GM18867 (cell line): ENCODE results near the gene TRIM3.
A peak's percentile ranks its signal among the peaks of the same experiment; 100 is the strongest.
"Not testable (repeated sequence)": the region's sequence is repeated elsewhere in the genome, so short reads cannot be mapped to it uniquely, and the experiment has no call there.

Experiments
- ATAC-seq: cut with Tn5 transposase; IDR thresholded peaks from one replicate; pipeline ENCODE4 v1.9.1; 2021; ENCODE audit warnings: mild to moderate bottlenecking, moderate library complexity; ENCODE audit not compliant: unreplicated experiment

The TRIM3 gene

DNA sequence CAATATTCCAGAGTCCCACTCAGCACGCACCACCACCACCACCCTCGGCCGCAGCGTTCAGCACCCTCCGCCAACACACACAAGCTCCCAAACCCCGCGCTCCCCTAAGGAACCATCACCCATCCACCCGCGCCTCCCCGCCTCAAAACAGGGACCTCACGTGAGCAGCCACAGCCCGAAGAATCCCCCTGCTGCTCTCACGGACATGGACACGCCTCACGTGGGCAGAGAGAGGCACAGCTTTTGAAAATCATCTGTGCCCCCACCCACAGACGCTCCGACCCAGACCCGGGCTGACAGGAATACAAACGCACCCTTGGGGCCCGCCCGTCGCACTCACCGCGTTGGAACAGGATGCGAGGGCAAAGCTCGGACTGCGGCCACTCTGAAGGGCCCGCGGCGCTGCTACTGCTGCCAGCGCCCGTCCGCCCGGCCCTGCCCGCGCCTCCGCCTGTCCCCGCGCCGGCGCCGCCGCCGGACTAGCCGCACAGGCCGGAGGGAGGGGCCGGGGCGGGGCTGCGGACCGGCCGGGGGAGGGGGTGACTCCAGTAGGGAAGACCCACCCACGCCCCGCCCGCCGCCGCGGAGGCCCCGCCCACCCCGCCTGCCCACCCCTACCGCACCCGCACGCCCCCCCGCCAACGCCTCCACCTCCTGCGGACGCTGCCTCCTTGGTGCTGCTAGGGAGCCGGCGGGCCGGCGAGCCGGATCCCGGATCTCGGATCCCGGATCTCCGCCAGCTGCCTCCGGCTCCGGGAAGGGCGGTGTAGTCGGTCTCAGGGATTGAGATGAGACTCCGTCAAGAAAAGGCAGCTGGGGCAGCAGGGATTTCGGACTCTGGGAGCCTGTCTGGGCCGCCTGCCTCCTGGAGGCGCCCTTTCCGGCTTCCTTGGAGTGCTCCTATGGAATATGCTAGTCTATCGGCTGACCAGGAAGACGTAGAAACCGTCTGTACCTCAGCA lies at the start of gene TRIM3:
Gene TRIM3 (minus strand): TSS at position 491 of the 962 bp plus-strand sequence. CDS start 8,246 bp downstream, outside the sequence.
- peak; percentile 76 for ATAC-seq

DNA sequence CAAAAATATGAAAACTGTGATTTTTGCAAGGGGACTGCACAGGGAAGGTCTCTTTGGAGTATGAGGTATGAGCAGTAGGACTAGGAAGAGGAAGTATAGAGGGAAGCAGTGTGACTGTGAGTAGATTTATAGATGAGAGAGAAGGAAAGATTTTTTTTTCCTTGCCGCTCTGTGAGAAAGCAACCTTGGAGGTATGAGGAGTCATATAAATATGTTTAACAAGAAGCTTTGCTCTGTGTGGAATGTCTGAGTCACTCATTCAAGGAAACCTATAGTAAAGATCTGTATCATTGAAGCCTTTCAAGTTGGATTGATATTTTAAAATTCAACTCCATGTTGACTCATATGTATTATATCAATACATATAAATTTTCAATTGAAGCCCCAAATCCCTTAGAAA lies 49.5 kb upstream of the TRIM3 start:
- ATAC-seq = no peak

DNA sequence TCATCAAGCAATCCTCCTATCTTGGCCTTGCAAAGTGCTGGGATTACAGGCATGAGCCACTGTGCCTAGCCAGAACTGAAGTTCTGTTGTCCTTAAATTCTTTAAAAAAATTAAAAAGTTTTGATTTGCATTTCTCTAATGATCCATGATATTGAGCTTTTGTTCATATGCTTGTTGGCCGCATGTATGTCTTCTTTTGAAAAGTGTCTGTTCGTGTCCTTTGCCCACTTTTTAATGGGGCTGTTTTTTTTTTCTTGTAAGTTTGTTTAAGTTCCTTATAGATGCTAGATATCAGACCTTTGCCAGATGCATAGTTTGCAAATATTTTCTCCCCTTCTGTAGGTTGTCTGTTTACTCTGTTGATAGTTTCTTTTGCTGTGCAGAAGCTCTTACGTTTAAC lies 48.2 kb upstream of the TRIM3 start:
- ATAC-seq = not testable (repeated sequence)

DNA sequence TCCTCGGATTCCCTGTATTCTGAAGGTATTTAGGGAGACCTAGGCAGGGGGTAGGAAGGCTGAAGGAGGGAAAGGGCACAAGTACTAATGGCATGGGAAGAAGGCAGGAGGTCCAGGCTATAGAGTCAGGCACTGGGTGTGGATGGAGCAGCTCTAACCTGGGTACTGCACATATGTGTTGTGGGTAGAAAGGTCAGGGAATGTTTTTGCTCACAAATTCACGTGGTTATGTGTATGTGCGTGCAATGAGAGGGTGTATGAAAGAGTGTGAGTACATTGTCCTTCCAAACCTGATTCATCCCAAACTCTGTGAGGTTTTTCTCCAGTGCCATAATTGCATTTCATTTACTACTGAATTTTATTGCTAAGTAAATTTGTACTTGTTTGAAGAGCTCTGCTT lies 46.5 kb upstream of the TRIM3 start:
- ATAC-seq = no peak

DNA sequence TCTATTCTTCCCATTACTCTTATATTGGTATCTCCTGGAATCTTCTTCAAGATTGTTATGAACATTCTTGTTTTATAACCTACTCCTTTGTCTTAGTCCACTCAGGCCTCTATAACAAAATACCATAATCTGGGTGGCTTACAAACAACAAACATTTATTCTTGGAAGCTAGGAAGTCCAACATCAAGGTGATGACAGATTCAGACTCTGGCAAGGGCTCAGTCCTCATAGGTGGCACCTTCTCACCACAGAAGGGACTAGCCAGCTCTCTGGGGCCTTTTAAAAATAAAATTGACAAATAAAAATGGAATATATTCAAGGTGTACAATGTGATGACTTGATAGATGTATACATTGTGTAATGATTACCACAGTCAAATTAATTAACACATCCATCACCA lies 43.1 kb upstream of the TRIM3 start:
- no peak for ATAC-seq

DNA sequence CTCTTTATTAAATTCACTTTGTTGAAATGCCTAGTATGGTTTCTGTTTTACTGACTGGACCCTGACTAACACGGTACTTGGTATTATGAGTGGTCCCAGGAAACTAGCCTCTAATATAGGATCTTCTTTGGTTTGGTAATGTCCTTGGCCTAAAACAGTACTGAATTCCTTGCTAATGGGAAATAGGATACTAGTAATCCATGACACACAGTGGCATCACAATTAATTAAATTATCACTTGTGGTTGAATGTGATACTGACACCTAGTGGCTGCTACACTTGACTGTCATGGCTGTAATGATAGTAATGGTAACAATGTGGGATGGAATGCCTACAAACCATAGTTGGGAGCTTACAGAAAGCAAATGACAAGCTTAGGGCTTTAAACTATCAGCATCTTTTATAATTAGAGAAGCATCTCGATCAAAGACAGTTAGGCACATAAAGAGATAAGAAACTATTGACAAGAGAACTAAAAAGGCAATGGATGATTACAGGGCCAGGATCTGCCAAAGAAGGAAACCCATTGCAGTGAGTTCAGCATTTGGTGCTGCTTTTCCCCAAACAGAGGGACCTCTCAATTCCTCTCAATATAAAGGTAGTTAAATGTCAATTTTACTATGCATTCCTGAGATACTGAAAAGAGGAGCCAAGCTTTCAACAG lies 32.0 kb upstream of the TRIM3 start:
- no peak for ATAC-seq

DNA sequence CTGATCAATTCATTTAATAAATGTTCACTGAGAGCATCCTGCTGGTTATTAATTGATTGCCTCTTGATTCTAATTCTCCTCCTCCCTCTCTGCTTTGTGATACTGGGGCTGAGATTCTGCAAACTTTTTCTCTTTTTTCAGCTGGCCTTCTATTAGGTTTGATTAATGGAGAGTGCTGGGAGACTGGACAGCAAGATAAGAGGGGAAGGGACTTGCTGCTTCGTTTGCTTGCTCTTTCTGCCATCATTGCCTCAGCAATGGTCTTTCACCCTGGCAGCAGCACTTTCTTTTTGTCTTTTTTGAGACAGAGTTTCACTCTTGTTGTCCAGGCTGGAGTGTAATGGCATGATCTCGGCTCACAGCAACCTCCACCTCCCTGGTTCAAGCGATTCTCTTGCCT lies 30.4 kb upstream of the TRIM3 start:
- no peak for ATAC-seq

DNA sequence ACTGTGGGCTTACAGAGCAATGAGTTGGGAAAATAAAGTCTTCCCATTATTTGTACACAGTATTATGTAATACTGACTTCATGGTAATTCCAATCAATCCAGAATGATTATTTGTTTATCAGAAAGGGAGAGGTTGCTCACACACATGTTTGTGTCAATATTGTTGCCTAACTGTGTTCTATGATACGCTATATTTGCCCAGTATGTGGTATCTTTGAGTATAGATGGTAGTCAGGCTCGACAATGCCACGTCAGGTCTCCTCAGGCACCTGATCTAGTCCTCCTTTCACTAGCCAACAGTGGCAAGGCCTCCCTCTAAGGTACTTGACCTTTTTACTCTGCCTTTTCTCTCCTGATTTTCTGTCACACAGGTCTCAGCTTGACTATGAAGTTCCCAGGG lies 28.6 kb upstream of the TRIM3 start:
- ATAC-seq = no peak

DNA sequence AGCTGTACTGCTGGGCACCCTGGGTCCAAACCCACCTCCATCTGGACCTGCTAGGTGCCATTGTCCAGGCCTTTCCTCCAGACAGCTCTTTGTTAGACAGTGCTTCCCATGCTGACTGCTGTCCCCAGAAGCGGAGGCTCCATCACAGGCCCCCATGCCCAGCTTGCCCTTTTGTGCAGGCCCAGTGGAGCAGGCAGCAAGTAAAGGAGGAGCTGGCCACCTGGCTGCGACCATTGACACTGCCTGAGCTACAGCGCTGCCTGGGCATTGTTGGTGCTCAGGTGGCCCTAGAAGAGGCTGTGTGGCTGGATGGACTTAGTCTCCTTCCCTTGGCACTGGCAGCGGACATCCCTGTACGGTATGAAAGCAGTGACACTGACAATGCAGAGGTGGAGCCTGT lies 24.8 kb upstream of the TRIM3 start:
- ATAC-seq = no peak

DNA sequence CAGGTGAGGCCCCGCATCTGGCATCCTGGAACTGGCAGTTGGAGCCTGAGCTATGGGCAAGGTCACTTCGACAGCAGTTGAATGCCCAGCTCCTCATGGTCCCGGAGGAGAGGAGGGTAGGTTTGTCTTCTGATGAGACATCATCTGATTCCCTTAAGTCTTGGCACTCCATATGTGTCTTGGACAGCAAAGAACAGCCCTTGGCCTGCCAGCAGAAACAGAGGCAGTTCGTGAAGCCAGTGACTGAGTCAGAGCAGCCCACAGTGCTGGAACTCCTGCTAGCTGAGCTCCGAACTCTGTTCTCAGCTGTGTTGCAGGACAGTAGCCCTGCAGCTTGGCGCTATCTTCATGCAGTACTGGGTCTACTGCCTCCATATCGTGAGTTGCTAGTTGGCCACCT lies 24.4 kb upstream of the TRIM3 start:
- ATAC-seq = no peak

DNA sequence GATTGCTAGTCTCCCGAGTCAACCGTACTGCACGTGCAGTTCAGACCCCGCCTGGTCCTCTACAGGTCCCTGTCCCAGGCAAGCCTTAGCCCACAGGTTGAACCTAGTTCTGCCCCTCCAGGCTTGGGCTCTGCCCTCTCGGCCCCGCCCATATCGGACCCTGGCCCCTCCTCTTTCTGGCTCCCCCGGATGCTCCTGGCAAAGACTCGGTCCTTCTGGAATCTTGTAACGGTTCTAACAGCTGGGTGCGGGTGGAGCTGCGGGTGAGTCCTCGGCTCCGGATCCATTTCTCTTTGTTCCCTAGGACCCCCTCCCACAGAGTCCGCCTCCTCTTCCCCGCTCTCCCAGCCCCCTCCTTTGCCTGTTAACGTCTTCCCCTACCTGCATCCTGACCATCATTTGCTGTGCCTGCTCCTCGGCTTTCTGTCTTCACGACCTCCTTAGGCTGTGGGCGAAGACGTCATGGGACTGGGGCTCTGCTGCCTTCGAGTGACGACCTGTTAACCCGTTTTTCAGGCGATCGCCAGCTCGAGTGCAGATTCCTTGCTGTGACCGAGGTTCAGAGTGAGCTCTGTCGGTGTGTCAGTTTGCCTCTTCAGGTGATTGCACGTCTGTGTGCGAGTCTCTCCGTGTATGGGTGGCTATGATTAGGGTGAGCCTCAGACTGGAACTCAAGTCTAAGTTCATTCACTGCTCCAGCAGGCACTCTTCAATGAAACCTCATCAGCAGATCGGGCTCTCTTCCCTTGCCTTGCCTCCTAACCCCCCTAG lies 23.5 kb upstream of the TRIM3 start, which contains the start of gene DNHD1:
Gene DNHD1 (plus strand): TSS at position 212 of the 771 bp plus-strand sequence. CDS start 936 bp downstream, outside the sequence.
- no peak for ATAC-seq

DNA sequence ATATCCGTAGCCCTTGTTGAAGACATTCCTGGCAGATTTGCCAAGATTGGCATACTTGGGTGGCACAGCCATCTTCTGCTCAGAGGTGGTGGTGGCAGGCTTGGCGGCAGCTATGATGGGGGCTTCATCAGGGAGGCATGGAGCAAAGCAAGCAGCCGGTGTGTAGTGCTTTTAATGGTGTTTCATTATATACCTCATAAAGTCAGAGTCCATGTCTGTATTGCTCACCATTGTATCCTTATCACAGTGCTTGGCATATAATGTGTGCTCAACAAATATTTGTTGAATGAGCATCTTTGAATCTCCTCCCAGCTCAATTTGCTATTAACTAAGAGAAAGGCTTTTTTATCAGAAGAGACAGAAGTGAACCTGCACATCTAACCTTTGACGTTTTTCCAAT lies 15.6 kb upstream of the TRIM3 start:
- no peak for ATAC-seq

DNA sequence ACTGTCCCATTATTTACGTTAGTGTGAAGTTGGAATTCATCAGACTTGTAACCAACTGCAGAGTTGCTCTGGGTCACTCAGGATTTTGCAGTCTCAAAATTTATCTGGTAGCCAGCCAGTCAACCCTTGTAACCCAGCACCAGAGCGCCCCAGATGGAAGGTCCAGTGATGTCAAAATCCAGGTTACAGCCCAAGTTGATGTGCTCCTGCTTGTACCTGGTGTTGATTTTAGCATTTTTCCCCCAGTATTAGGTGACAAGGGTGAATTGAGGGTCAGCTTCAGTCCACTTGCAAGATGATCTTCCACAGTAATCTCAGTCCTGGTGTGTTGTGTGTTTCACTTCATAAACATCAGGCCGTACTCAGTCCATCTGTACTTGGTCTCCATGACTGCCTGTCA lies 15.1 kb upstream of the TRIM3 start:
- no peak for ATAC-seq

DNA sequence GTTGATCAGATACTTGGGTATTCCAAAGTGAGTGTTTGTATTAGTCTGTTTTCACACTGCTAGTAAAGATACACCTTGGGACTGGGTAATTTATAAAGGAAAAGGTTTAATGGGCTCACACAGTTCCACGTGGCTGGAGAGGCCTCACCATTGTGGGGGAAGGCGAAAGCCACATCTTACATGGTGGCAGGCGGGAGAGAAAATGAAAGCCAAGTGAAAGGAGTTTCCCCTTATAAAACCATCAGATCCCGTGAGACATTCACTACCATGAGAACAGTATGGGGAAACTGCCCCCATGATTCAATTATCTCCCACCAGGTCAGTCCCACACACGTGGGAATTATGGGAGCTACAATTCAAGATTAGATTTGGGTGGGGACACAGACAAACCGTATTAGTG lies 14.6 kb upstream of the TRIM3 start:
- no peak for ATAC-seq

DNA sequence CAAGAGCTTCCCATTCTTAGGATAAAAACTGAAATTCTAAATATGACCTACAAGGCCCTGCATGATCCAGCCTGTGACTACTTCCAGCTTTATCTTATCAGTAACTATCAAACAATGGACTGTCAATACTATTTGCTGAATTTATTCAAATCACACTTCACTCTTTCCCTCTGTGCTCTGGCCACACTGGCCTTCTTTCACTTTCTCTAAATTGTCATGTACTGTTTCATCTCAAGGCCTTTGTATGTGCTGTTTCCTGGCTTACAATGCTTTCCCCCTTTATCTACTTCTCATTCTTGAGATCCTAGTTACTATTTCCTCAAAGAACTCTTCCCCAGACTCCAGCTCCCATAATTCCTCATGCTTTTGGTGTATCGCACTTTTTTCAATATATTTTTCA lies 13.2 kb upstream of the TRIM3 start:
- ATAC-seq = no peak

DNA sequence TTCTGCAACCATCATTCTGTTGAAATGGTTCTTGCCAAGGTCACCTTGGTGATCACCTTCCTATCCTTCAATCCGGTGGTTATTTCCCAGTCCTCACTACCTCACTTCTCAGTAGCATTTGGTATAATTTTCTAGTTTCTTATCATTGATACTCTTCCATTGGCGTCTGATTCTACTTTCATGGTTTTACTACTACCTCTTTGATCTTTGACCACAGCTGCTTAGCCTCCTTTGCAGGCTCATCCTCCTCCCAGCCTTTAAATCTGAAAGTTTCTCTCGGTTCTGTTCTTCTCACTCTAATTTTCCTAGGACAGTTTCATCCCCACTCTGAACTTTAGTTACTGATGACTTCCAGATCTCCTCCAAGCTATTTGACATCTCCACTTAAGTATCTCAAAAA lies 12.5 kb upstream of the TRIM3 start:
- no peak for ATAC-seq

DNA sequence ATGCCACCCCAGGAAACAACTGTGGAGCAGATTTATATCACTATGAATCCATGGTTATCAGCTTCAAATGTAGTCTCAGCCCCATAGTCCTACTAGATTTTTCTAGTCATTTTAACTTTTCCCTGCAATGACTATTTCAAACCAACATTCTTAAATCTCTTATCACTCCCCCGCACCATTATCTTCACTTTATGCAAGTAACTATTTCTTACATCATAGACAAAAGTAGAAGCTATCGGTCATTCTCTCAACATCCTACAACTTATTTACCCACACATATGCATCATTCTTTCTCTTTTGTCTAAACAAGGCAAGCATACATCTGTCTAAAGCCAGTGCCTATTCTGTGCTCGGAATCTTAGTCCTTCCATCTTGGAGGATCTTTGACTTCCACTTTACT lies 11.9 kb upstream of the TRIM3 start:
- ATAC-seq = no peak

DNA sequence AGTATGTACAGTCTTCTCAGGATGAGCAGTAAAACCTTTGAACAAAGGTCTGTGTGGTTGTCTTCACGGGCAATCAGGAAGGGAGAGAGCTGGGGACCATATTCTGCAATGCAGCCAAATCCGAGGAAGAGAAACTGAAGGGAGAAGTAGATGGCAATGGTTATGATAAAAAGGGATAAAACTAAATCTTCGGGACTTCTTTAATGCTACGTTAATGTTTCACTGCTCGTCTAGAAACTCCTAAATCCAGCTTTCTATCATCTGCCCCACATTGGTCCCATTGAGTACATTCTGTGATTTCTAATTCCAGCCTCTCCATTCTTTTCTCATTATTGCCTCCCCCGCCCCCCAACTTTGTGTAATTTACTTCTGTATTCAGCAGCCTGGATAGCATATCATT lies 9.3 kb upstream of the TRIM3 start:
- ATAC-seq = no peak

DNA sequence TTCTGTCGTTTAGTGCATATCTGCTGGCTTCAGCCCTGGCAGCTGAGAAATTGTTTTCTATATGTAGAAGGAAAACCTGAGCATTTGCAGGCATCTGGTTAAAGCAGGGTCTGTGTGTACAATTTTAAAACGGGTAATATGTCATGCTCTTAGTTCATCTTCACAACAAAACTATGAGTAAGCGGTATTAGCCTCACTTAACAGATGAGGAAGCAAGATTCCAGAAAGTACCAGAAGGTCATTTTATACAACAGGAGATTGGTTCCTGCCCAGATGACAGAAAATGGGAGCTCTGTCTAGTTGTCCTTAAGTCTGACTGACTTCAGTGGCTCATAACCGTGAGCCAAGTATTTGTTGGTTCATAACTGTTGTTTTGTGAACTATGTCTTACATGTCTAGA lies 8.7 kb upstream of the TRIM3 start:
- ATAC-seq = no peak

DNA sequence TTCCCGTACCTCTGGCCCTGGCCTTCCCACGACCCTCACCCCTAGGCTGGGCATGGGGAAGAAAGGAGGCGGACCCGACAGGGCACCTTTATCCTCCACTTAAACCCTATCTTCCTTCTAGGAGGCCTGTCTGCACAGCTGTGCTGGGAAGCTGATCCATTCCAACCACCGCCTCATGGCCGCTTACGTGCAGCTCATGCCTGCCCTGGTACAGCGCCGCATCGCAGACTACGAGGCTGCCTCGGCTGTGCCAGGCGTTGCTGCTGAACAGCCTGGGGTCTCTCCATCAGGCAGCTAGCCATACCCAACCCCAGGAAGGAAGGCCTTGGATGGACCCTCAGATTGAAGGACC lies 8.2 kb upstream of the TRIM3 start:
- no peak for ATAC-seq
